GM18858 (cell line): Measurements from ENCODE around the gene MTF2.

Experiments used
- ATAC-seq: cut with Tn5 transposase; IDR thresholded peaks from one replicate; pipeline ENCODE4 v1.9.1; 2021; ENCODE audit not compliant: unreplicated experiment

MTF2 gene

DNA sequence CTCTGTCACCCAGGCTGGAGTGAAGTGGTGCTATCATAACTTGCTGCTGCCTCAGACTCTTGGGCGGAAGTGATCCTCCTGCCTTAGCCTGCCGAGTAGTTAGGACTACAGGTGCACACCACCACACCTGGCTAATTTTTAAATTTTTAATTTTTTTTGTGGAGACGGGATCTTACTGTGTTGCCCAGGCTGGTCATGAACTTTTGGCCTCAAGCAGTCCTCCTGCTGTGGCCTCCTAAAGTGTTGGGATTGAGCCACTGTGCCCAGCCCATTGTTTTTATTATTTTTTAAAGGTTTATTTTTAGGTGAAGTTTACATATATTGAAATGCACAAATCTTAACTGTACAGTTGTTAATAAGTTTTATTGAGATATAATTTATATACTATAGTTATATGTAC lies 3.2 kb downstream of the MTF2 start:
- ATAC-seq, result no peak

DNA sequence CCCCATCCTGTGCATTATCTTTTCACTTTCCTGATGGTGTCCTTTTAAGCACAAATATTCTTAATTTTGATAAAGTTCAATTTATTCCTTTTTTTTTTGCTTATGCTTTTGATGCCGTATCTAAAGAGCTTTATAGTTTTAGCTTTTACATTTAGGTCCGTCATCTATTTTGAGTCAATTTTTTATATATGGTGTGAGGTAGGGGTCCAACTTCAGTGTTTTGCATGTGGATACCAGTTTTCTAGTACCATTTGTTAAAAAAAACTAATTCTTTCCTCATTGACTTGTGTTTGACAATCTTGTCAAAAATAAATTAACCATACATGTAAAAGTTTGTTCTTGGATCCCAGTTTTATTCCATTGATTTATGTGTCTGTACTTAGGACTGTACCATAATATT lies 4.9 kb downstream of the MTF2 start:
- no peak for ATAC-seq

DNA sequence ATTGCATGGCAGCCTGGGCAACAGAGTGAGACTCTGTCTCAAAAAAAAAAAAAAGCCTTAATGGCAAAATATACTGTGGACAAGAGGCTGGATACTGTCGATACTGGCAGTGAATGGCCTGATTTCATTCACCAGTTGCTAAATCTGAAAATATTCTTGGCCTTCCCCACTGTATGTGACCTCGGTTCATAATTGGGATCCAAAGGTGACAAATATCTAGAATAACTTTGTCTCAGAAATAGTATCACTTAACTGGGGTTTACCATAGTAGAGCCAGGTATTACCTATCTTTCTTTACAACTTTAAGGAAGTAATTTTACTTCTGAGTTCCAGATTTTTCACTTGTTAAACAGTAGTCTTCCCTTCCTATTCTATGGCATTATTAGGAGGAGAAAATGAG lies 8.4 kb downstream of the MTF2 start:
- ATAC-seq, result no peak

DNA sequence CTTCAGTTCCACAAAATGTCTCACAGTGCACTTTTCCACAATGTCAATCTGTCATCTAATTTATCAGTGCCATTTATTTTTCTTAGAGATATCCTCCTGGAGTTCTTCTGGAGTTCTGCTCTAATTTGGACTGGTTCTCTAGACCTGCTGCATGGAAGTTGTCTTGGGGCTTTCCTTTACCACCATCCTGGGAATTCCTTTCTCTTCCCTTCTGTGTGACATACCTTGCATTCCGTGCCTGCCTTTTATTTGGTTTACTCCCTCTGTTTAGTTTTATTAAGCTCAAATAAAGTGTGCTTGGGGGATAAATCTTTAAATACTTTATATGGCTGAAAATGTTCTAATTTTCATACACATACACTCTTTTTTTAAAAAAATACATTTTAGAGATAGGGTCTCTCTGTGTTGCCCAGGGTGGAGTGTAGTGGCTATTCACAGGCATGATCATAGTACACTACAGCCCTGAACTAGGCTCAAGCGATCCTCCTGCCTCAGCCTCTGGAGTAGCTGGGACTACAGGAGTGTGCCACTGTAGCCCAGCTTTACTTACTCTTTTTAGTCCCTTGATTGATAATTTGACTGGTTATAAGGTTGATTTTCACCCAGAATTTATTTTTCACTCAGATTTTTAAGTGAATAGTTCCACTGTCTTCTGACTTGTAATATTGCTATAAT lies 14.4 kb downstream of the MTF2 start:
- no peak for ATAC-seq

DNA sequence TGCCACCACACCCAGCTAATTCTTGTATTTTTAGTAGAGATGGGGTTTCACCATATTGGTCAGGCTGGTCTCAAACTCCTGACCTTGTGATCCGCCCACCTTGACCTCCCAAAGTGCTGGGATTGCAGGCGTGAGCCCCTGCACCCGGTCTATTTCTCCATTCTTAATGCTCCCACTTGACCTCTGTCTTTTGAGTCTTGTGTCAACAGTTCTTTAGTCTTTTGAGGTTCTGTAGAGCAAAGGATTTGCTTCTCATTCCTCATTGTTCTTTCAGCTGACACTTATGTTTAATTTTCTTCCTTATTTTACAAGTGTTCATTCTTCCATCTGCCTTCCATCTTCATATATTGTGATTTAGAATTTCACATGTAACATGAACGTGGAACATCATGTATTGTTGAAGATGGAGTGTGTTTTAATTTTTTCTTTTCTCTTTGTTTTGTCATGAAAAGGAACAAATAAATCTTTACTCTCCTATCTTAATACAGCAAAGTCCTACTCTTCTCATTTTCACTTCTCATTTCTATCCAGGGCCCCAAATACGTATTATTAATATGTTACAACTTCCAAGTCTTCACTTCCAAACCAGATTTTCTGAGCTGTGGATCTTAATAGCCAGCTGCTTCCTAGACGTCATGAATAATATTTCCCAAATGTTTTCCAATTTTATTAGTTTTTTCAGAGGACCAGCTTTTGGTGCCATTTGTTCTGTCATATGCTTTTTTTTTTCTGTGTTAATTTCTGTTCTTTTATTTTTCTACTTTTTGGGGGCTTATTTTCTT lies 16.9 kb downstream of the MTF2 start:
- ATAC-seq, result no peak

DNA sequence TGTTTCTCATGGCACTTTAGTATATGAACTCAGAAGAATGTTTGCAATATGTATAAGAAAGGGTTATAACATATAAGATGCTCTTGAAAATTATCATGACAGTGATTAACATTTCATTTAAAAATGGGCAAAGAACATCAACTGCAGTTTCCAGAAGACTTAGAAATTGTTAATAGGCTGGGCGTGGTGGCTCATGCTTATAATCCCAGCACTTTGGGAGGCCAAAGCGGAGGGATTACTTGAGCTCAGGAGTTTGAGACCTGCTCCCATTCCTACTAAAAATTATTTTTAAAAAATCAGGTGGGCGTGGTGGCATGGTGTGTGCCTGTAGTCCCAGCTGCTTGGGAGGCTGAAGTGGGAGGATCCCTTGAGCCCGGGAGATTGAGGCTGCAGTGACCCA lies 23.1 kb downstream of the MTF2 start:
- no peak for ATAC-seq

DNA sequence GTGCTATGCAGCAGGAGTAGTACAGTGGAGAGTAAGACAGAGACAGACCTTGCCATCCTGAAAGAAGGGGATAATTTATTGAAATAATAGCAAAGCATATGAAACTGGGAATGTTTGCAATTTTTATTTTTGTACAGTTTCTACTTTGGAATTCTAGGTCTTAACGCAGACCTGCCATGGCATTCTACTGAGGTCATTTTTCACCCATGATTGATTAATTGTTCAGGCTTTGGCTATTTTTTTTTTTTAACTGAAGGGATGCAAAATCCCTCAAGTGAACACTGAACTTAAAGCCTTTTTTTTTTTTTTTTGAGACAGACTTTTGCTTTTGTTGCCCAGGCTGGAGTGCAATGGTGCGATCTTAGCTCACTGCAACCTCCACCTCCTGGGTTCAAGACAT lies 27.1 kb downstream of the MTF2 start:
- ATAC-seq, result no peak

DNA sequence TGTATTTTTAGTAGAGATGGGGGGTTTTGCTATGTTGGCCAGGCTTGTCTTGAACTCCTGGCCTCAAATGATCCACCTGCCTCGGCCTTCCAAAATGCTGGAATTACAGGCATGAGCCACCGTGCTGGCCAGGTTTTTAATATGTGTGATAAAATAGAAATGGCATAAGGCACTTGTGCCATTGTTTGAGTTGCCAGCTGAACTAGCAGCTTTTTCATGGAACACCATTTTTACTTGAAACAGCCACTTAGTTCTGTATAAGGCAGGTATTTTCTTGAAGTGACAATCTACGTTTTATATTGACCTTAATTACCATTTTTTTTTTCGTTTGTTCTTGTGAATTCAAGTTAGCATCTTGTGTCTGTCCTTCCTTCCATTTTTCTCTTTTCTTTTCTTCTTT lies 28.3 kb downstream of the MTF2 start:
- ATAC-seq, result no peak

DNA sequence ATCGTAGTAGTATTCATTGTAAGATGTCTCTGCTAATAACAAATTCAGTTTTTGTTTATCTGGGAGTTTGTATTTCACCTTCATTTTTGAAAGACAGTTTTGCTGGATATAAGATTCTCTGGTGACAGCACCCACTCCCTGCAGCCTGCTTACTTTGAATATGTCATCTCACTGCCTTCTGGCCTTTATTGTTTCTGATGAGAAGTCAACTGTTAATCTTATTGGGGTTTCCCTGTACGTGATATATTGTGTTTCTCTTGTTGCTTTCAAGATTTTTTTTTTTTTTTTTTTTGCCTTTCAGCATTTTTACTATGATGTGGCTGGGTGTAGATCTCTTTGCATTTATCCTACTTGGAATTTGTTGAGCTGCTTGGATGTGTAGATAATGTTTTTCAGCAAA lies 29.3 kb downstream of the MTF2 start:
- no peak for ATAC-seq

DNA sequence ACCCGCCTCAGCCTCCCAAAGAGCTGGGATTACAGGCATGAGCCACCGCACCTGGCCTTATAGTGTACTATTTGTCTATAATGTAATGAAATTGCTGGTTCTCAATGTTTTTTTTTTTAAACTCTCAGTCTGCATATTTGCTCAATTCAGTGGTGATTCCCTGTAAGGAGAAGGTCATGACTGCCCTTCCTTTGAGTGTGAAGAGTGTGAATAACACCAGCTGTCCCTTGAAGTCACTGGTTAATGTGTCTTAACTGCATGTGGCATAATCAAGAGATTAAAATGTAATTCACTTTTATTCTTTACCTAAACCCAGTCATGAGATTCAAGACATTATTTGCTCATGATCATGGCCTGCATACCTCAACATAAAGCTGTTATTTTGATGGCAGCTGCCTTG lies 30.5 kb downstream of the MTF2 start:
- ATAC-seq, result no peak

DNA sequence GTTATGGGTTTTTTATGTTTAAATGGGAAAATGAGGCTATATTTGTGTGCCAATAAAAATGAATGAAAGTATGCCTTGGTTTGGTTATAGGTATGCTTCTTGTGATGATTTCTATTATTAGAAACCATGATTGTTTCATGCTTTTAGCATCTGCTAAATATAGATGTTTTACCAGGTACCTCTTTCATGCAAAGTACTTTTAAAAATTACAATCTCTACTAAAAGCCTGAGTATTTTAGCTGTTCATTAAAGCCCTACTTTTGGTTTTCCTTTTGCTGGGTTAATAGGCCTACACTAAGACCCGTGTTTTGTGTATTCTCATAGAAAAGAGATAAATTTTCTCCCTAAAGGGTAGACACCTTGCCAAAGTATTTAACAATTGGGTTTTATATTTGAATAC lies 32.0 kb downstream of the MTF2 start:
- no peak for ATAC-seq

DNA sequence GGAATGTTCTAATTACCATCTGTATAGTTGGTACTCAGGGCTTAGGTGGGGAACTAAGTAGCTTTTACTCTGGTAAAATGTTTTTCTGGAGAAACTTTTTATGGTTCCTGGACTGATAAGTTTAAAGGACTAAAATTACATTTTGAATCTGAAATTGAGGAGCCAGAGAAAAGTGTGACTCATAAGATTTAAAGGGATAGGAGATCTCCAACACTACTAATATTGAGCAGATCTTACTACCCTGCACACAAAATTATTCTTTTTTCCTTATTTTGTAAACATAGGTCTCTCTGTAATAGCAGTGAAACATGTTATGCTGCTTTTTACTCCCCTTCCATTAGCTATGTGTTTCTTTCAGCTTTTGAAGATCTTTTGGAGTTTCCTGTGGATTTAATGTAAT lies 32.5 kb downstream of the MTF2 start:
- no peak for ATAC-seq

DNA sequence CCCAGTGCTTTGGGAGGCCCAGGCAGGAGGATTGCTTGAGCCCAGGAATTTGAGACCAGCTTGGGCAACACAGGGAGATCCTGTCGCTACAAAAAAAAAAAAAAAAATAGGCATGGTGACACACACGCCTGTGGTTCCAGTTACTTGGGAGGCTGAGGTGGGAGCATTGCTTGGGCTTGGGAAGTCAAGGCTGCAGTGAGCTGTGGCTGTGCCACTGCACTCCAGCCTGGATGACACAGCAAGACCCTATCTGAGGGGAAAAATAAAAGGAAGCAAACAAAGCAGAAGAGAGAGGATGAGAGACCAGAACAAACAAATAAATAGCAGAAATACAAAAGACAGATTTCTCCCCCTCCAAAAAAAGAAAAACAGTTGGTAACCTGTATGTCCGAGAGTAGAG lies 34.0 kb downstream of the MTF2 start:
- no peak for ATAC-seq

DNA sequence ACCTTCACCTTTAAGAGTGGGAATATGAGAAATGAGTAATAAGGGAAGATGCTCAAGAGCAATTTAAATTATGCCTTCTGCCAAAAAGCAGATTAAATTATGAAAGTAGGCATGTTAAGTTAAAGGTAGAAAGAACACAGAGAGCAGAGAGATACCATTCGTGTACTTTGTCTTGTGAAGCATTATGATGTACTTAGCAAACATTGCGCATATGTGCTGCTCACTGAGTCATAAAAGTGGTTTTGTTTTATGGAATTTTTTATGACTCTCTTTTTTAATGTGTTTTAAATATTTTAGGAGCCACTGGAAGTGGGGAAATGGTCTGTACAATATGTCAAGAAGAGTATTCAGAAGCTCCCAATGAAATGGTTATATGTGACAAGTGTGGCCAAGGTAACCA lies 35.3 kb downstream of the MTF2 start:
- ATAC-seq, result no peak

DNA sequence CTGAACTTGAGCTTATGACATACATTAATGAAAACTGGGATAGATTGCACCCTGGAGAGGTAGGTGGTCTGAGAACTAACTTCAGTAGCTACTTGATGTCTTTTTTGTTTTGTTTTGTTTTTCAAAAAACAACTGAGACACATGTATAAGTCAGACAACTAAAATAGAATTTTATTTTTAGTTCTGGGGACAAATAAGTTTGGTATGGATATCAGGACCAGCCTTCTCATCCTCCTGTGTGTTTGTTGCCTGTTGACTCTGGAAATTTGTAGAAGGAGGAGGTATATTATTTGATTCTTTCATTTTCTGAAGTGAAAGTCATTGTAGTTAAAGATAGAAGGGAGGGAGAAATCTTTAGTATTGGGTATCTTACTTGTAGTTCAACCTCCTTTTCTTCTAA lies 41.5 kb downstream of the MTF2 start:
- ATAC-seq, result no peak

DNA sequence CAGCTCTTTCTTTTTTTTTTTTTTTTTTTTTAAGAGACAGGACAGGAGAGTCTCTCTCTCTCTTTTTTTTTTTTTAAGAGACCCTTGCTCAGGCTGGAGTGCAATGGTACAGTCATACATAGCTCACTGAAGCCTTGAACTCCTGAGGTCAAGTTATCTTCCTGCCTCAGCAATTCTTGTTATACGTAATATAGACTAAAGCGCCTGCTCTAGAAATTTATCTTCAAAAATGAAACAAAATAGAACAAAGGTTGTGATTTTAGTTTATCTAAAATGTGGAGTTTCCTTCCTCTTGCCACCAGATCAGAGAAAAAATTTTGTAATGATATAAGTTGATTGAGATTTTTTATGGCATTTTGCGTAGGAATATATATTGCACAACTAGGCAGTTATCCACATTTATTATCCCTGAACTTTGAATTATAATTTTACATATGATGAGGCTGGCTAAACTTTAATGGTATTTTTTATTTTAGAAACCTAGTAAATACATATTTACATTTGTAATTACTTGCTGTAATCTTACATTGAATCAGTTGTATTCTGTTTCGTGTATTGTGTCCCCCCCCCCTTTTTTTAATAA lies 44.2 kb downstream of the MTF2 start:
- no peak for ATAC-seq

DNA sequence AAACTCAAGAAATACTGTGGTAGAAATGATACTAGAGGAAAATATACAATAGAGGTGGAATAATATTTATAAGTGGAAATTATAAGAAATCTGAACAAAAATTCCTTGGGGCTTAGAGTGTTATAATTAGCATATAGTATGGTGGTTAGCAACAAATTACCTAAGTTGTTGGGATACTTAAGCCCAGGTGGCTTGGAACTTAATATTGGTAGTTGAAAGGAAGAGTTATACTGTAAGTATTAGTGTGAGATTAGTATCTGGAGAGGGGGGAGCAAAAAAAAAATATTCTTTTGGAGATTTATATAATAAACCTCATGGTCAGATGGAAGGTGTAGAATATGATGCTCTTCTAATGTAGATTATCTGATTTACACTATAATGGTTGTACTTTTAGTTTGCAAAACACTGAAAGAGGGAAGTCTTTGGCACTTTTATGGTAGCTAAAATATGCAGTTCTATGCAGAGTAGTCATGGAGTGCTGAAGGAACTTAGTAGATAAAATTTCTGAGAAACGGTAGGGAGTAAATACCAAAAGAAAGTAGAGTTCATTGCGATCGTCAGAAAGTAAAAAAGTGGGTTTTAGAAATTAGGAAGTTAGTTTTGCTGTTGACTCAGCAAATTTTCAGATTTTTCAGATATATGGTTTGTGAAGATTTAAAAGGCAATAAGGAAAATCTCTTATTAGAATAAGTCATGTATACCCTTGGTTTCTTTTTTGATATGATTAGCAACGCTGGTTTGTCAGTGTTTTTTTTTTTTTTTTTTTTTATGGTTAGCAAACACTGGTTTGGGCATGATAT lies 45.7 kb downstream of the MTF2 start:
- no peak for ATAC-seq

DNA sequence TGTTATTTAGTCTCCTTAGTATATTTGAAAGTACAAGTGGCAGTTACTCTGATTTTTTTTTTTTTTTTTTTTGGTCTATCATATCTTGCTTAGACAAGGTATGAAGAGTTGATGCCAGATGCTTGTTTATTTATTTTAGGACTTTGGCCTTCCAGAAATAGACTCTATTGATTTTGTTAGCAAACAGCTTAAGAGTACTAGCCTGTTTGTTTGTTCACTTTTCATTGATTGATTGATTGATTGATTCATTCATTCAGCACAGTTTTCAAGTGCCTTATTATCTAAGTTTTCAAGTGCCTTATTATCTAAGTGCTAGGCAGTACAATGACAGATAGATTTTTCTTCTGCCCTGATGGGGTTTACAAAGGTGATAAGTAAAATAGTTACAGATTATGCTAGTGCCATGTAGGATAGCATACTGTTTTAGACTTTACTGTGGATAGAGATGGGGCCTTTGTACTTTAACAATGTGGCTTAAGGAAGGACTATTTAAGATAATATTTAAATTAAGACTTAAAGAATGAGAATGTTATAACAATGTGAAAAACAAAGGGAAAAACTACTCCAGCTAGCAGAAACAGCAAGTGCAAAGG lies 50.5 kb downstream of the MTF2 start:
- no peak for ATAC-seq

DNA sequence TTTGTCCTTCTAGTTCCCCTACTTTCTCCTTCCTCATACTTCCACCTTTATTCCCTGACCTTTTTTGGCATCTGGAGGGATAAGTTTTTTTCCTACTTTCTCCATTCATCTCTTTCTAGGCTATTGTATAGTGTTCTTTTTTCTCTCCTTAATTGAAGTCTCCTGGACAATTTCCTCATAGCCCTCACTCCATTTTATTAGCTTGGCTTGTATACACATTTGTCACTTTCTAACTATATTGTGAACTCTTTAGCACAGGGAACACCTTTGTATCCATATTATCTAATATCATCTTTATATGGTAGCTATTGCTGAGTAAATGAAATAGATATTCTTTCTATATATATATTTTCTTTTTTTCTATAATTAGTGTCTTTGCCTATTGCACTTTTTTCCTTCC lies 53.6 kb downstream of the MTF2 start:
- no peak for ATAC-seq

DNA sequence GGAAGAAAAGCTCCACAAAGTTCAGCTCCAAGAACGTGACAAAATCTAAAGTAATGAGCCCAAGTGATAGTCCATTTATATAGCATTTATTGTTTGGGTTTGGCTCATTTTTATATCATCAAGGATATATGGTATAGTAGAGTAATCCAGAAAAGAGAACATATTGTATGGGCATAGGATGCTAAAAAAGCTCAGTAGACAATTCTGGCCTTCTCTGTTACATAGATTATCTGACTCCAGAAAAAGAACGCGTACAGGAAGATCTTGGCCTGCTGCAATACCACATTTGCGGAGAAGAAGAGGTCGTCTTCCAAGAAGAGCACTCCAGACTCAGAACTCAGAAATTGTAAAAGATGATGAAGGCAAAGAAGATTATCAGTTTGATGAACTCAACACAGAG lies 57.4 kb downstream of the MTF2 start:
- ATAC-seq, result no peak

DNA sequence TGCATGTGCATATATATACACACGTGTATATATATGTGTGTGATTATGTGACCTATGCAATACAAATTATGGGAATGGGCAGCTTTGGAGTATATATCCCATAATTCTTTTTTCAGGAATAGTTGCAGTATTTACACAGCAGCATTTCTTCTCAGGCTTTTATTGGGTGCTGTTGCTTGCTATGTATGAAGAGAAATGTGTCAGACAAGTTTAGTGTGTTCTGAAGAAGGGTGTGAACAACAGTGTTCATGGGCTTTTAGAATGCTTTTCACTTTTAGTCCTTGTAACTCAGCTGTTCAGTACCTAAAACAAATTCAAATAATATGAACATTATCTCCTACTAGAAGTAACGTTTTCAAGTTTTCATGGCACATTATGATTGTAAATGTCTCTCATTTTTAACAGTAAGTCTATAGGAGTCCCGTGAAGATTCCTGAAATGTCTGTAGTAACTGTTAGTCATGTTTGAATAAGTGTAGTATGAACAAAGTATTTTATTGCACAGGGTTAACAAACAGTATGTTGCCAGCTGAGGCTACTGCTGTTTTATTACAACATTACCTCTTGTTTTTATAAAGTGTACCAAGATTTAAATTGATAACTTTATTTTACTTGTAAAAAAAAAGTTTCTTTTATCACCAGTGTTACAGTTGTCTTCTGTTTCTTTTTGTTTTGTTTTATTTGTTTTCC lies 58.7 kb downstream of the MTF2 start:
- no peak for ATAC-seq
